Testis (tissue), 3 donors: Measurements from ENCODE around the gene GLCE. TPM values are rescaled to one million over a fixed set of nuclear protein-coding genes. Genes with fewer than 3 reads are reported as not detected.

Experiments
- DNase-seq: peaks from one replicate; pipeline ENCODE4 v3.0.0-alpha.2; 2019
- H3K27ac ChIP-seq, 2 donors: fragments of 200-600 bp; sonication (generic); one replicate each; pipeline ENCODE4 v1.5.1; 2019
- H3K27me3 ChIP-seq: fragments of 200-600 bp; sonication (generic); one replicate; pipeline ENCODE4 v1.5.1; 2019
- H3K36me3 ChIP-seq: fragments of 200-600 bp; sonication (generic); one replicate; pipeline ENCODE4 v1.5.1; 2017; ENCODE audit warnings: low read depth; ENCODE audit errors: missing control alignments
- H3K4me1 ChIP-seq: fragments of 200-600 bp; sonication (generic); one replicate; pipeline ENCODE4 v1.5.1; 2019
- H3K4me3 ChIP-seq, 2 donors: fragments of 200-600 bp; sonication (generic); one replicate each; pipeline ENCODE4 v1.5.1; 2017 to 2019
- H3K9me3 ChIP-seq: fragments of 200-600 bp; sonication (generic); one replicate; pipeline ENCODE4 v1.5.1; 2017
- CTCF ChIP-seq, 3 experiments: fragments of 450-650 bp in 2 of 3; fragments of 200-600 bp in 1 of 3; sonication (generic) in 1 of 3; IDR thresholded peaks; one replicate each; pipeline ENCODE4 v1.5.1; 2016 to 2019; ENCODE audit warnings: antibody characterized with exemption in 3 of 3, mild to moderate bottlenecking in 2 of 3, moderate library complexity in 1 of 3
- POLR2A ChIP-seq: fragments of 450-650 bp; IDR thresholded peaks from one replicate; pipeline ENCODE4 v1.6.1; 2017; ENCODE audit warnings: antibody characterized with exemption, mild to moderate bottlenecking, moderate library complexity
- WGBS, 2 donors: methylation state at CpG; one replicate each; pipeline ENCODE4 v1.1.5; 2018; 5-methylcytosine and 5-hydroxymethylcytosine counted together
- intact Hi-C: fragments of 100-400 bp; cut with DNase I; formaldehyde crosslinking; loops from one replicate; pipeline ENCODE4 v1.15.1; 2023; ENCODE audit warnings: low total_unique reads
- polyA plus RNA-seq: library from polyadenylated mRNA; stranded (reverse); fragments of 350-450 nt; fragmentation: Illumina TruSeq; extraction: RNeasy Lipid Tissue Mini Kit (QIAGEN cat#74804); gene quantifications from one replicate; pipeline ENCODE4 v1.2.3, GENCODE V29; 2014; ENCODE audit warnings: low read depth, low replicate concordance; ENCODE audit not compliant: insufficient read depth
- total RNA-seq, 2 donors: library from RNA; depleted of rRNA; stranded (reverse); fragments of >200 nt; gene quantifications; one replicate each; pipeline ENCODE4 v1.2.3, GENCODE V29; 2016

GLCE gene
- total and polyA plus RNA-seq, 3 donors from 2014 or later = 10.2 to 18.0 (median 15.5) TPM

GRCh38 chr15:69172847-69173246, 12.4 kb downstream of the GLCE start:
- Histone ChIP-seq H3K4me1 (no peaks in the 10 kb centered on the region), H3K27me3 (no peaks in the 10 kb centered on the region), H3K9me3 (no peaks in the 10 kb centered on the region), H3K36me3 (no peaks in the 10 kb centered on the region), H3K4me3 (no peak overlapping the region), H3K27ac (no peak overlapping the region)
- intact Hi-C loops = no loop called here
- 91 to 92% methylated on average over 2 of the region's 2 CpGs for WGBS, 2 donors
- DNase-seq = no peak
- TF ChIP-seq POLR2A = no peak
- no peak for TF ChIP-seq CTCF (IDR thresholded peaks at IDR 0.05)

DNA sequence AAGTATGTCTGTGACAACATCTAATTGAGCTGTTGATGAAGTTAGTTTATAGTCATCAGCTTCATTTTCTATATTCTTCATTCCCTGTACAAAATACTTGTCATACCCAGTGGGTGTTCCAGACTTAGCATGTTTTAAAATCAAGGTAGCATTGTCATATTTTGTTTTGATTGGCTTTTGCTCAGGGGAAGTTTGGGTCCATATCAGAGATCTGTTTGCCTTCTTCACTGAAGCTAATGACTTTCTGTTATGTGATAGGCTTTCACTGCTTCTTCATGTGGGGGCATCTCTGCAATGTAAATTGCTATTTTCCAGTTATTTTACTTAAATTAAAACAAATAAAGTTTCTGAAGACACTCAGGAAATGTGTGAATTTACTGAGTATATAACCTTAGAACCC, 15.1 kb downstream of the GLCE start:
- Histone ChIP-seq H3K27ac (no peak overlapping the region), H3K4me3 (no peak overlapping the region), H3K36me3 (no peaks in the 10 kb centered on the region), H3K27me3 (no peaks in the 10 kb centered on the region), H3K4me1 (no peaks in the 10 kb centered on the region), H3K9me3 (no peaks in the 10 kb centered on the region)
- intact Hi-C loops = no loop called here
- no peak for TF ChIP-seq POLR2A
- no peak for TF ChIP-seq CTCF (IDR thresholded peaks at IDR 0.05)
- no peak for DNase-seq

GRCh38 chr15:69181424-69181823, 21.0 kb downstream of the GLCE start:
- TF ChIP-seq POLR2A (no peak), CTCF (IDR thresholded peaks at IDR 0.05) (no peak)
- Histone ChIP-seq H3K36me3 (no peaks in the 10 kb centered on the region), H3K27me3 (no peaks in the 10 kb centered on the region), H3K4me1 (no peaks in the 10 kb centered on the region), H3K9me3 (no peaks in the 10 kb centered on the region), H3K27ac (no peak overlapping the region), H3K4me3 (no peak overlapping the region)
- intact Hi-C loops = no loop called here
- DNase-seq = no peak

- Histone ChIP-seq H3K27ac (no peak overlapping the region), H3K9me3 (no peaks in the 10 kb centered on the region), H3K4me1 (no peaks in the 10 kb centered on the region), H3K36me3 (no peaks in the 10 kb centered on the region), H3K27me3 (no peaks in the 10 kb centered on the region), H3K4me3 (no peak overlapping the region)
- intact Hi-C loops = no loop called here
- DNase-seq = no peak
- TF ChIP-seq CTCF (IDR thresholded peaks at IDR 0.05) (no peak), POLR2A (no peak)
- WGBS, 2 donors = 91 to 93% methylated on average over 1 of the region's 1 CpG
These were observed 24.8 kb downstream of the GLCE start for GRCh38 chr15:69185216-69185615.

DNA sequence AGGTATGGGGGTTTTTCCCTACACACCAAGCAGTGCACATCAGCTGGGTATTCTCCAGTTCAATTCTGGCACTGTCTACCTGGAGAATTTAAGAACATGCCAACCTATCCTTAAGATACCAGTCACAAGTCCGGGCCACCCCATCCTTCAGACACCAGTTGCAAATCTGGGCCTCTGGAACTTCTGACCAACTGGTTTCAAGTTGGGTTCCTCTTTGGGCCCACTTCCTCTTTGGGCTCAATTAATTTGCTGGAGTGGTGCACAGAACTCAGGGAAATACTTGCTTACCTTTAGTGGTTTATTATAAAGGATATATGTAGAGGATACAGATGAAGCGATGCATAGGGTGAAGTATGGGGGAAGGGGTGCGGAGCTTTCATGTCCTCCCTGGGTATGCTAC, 25.3 kb downstream of the GLCE start:
- no peak for DNase-seq
- H3K9me3 ChIP-seq = no peaks in the 10 kb centered on the region
- no peak overlapping the region for H3K27ac ChIP-seq
- no peaks in the 10 kb centered on the region for H3K4me1 ChIP-seq
- no peak for TF ChIP-seq POLR2A
- TF ChIP-seq CTCF (IDR thresholded peaks at IDR 0.05) = no peak
- 85 to 97% methylated on average over 3 of the region's 3 CpGs for WGBS, 2 donors
- H3K36me3 ChIP-seq = no peaks in the 10 kb centered on the region
- intact Hi-C loops = no loop called here
- no peaks in the 10 kb centered on the region for H3K27me3 ChIP-seq
- H3K4me3 ChIP-seq = no peak overlapping the region
